ENCODE measurements around the gene TSPEAR.

DNA sequence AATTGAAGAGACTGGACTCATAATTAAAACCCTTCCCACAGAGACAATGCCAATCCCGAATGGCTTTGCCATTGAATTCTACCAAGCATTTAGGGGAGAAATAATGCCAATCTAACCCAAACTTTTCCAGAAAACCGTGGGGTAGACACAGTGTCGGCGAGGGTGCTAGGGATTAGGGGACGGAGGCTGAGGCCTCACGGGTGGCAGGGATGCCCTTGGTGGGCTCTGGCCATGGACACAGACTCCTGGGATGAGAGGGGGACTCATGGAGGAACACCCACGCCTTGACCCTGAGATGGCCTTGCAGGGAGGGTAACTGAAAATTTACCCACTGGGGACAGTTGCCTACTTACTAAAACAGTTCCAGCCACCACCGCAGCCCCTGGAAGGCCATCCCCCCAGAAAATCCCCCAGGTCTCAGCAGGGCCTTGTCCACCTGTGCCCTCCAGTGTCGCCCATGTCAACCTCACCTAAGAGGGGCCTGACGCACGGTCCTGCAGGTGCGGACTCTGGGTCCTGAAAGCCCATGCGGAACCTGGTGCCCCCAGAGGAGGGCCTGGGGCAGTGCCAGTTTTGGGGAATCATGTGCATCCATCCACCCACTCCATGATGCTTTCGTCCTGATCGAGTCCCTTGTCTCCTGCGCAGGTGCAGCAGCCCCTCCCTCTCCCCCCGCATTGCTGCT is 132.9 kb downstream of the TSPEAR start:
- TF ChIP-seq ZC3H10 (CRISPR knock-in tag; IDR thresholded peaks at IDR 0.05): no peak
- TF ChIP-seq ARNTL (CRISPR knock-in tag; IDR thresholded peaks at IDR 0.05; ENCODE audit: borderline replicate concordance, low read depth): no peak
- TF ChIP-seq, protein P1, sequence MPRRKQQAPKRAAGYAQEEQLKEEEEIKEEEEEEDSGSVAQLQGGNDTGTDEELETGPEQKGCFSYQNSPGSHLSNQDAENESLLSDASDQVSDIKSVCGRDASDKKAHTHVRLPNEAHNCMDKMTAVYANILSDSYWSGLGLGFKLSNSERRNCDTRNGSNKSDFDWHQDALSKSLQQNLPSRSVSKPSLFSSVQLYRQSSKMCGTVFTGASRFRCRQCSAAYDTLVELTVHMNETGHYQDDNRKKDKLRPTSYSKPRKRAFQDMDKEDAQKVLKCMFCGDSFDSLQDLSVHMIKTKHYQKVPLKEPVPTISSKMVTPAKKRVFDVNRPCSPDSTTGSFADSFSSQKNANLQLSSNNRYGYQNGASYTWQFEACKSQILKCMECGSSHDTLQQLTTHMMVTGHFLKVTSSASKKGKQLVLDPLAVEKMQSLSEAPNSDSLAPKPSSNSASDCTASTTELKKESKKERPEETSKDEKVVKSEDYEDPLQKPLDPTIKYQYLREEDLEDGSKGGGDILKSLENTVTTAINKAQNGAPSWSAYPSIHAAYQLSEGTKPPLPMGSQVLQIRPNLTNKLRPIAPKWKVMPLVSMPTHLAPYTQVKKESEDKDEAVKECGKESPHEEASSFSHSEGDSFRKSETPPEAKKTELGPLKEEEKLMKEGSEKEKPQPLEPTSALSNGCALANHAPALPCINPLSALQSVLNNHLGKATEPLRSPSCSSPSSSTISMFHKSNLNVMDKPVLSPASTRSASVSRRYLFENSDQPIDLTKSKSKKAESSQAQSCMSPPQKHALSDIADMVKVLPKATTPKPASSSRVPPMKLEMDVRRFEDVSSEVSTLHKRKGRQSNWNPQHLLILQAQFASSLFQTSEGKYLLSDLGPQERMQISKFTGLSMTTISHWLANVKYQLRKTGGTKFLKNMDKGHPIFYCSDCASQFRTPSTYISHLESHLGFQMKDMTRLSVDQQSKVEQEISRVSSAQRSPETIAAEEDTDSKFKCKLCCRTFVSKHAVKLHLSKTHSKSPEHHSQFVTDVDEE (CRISPR knock-in tag; IDR thresholded peaks at IDR 0.05): no peak
- no peak for TF ChIP-seq TOX (CRISPR knock-in tag; IDR thresholded peaks at IDR 0.05; ENCODE audit: borderline replicate concordance)
- TF ChIP-seq ZFP30 (CRISPR knock-in tag; IDR thresholded peaks at IDR 0.05): no peak
- TF ChIP-seq PPARA (CRISPR knock-in tag; IDR thresholded peaks at IDR 0.05; ENCODE audit: borderline replicate concordance): no peak
- TF ChIP-seq TCF4 (CRISPR knock-in tag; IDR thresholded peaks at IDR 0.05; ENCODE audit: borderline replicate concordance): no peak
- no peak for TF ChIP-seq GLIS3 (CRISPR knock-in tag; IDR thresholded peaks at IDR 0.05)
- no peak for TF ChIP-seq ZNF565 (CRISPR knock-in tag; conservative IDR thresholded peaks at IDR 0.05; ENCODE audit: low read depth)
- TF ChIP-seq CREB5 (CRISPR knock-in tag; IDR thresholded peaks at IDR 0.05; ENCODE audit: low read depth): no peak
- no peak for TF ChIP-seq ZFP3 (CRISPR knock-in tag; IDR thresholded peaks at IDR 0.05)
- no peak for TF ChIP-seq PATZ1 (CRISPR knock-in tag; IDR thresholded peaks at IDR 0.05; ENCODE audit: borderline replicate concordance)
- no peak for TF ChIP-seq OSR1 (CRISPR knock-in tag; IDR thresholded peaks at IDR 0.05)
- no peak for TF ChIP-seq RARB (CRISPR knock-in tag; IDR thresholded peaks at IDR 0.05)

Data from SK-N-SH treated with all-trans-retinoic acid at 6 μM for 48 hours (cell line).